HG02884 (cell line): ENCODE data around the gene TKT.

Experiments used
- ATAC-seq: cut with Tn5 transposase; IDR thresholded peaks from one replicate; pipeline ENCODE4 v1.9.1; 2021; ENCODE audit warnings: mild to moderate bottlenecking, moderate library complexity; ENCODE audit not compliant: unreplicated experiment

TKT gene

DNA sequence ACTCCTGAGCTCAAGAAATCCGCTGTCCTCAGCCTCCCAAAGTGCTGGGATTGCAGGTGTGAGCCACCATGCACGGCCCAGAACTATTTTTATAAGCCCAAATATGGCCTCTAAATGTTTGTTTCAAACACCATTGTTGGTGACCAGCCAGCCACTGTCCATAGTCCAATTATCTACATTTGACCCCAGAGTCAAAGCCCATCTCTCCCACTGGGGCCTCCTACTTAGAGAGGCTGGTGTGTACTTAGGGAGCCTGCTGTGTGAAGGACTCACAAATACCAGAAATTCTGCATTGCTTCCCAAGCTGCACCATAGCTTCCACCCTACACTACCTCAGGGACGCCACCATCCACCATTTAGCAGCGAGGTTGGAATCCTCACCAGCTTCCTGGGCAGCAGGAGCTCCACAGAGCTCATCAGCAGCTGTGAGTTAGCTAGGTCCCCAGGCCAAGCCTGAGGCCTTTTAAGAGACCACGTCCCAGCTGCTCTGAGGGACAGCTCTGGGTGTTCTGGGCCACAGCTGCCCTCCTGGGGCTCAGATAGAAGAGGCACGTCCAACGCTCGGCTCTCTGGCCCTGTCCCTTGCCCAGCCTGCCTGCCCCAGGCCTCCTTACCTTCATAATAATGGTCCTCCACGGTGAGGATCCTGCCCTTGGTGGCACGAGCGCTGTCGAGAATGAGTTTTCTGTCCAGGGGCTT, 29.5 kb downstream of the TKT start:
- ATAC-seq, result no peak

GRCh38 chr3:53225651-53226050, 30.2 kb downstream of the TKT start:
- ATAC-seq, result no peak

GRCh38 chr3:53225181-53225580, 30.6 kb downstream of the TKT start:
- ATAC-seq, result no peak

DNA sequence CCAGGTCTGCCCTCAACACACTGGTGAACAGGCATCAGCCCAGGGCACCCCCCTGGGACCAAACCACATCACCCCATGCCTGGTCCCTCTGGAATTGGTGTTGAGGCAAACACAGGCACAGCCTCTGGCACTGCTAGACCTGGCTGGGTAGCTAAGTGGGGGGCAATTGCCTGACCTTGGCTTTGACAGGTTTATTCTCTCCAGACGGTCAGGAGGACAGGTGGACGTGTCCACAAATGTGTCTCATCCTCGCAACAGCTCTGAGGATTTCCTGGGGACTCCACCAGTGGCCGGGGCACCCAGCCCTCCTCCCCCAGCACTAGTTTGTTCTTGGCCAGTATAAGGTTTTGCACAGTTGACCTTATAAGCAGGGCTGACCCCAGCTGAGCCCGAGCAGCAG, 31.3 kb downstream of the TKT start:
- ATAC-seq, result no peak

DNA sequence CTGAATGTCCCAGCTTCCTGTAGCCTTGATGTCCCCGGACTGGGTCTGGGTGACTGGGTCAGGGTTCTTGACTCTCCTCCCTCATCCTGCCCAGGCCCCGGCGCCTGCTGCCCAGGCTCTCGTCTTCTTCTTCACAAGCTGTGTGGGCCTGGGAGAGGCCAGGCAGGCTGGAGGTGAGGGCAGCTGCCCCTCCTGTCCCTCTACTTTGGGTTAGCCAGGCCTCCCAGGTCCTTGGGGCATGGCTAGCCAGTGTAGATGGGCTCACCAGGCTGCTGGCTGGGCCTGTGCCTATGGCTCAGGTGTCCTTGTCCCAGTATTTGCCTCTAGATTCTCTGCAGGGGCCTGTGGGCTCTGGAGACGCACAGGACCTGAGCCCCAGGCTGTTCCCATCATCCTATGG, 31.8 kb downstream of the TKT start:
- no peak for ATAC-seq

DNA sequence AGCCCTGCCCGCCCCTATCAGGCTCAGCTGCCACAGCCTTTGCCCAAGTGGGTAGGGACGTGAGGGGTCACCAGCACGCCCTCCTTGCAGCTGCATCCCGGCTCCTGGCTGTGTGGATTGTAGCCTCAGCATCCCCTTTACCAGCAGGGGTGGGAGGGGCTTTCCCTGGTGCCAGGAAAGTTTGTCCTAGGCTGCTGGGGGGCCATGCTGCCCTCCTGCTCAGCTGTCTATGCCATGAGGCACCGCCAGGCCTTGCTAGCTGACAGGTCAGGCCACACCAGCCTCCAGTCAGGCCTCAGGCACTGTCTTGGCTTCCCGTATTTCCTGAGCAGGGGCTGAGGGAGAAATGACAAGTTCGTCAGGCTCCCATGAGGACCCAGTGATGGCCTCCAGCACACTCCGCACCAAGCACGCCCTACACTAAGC, 32.3 kb downstream of the TKT start:
- no peak for ATAC-seq

DNA sequence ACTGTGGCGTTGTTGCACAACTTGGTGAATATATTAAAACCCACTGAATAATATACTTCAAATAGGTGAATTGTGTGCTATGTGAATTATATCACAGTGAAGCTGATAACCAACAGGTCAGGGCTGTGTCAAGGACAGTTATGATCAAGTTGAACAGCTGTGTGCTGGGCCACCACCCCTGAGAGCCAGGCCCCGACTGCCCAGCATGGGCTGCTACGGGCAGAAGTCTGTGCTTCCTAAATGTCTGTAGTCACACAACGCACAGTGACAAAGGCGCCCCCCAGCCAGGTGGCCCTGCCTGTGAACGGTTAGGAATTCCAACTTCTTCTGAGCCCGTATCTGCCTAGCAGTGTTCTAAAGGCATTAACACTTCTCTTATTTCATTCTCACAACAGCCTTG, 32.8 kb downstream of the TKT start:
- ATAC-seq, result no peak

- ATAC-seq, result no peak
These were observed 33.5 kb downstream of the TKT start for GRCh38 chr3:53222183-53222901.

DNA sequence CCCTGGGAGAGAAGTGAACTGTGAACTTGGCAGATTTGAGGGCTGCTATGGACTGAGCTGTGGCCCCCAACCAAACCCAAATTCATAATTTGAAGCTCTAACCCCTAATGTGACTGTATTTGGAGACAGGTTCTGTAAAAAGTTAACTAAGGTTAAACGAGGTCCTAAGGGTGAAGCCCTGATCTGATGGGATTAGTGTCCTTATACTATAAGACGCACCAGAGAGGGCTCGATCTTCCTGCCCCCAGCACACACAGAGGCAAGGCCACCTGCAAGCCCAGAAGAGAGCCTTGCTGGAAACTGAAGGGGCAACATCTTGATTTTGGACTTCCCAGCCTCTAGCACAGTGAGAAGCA, 34.0 kb downstream of the TKT start:
- no peak for ATAC-seq

- no peak for ATAC-seq
These were observed 34.5 kb downstream of the TKT start for GRCh38 chr3:53221345-53221744.

- peak; percentile 83 for ATAC-seq
These were observed 35.8 kb downstream of the TKT start for GRCh38 chr3:53219895-53220483.

GRCh38 chr3:53218131-53218530, 37.7 kb downstream of the TKT start:
- no peak for ATAC-seq

DNA sequence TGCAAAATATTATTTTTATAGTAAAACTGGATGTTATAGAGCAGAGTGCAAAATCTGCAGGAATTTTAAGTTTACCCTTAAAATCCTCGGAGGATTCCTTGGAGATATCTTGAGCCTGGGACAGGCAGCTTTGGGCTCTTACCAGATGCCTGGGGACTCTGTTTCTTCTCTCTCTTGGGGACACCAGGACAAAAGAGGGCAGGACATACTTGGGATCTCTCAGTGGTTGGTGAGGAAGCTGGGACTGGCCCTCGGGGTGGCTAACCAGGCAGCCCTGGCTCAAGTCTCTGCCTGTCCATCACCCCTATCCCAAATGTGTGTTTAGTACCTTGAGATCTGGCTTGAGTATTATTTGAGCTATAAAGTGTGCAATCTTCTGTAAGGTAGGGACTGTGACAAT, 38.6 kb downstream of the TKT start:
- ATAC-seq, result no peak

GRCh38 chr3:53216723-53217122, 39.1 kb downstream of the TKT start:
- no peak for ATAC-seq

DNA sequence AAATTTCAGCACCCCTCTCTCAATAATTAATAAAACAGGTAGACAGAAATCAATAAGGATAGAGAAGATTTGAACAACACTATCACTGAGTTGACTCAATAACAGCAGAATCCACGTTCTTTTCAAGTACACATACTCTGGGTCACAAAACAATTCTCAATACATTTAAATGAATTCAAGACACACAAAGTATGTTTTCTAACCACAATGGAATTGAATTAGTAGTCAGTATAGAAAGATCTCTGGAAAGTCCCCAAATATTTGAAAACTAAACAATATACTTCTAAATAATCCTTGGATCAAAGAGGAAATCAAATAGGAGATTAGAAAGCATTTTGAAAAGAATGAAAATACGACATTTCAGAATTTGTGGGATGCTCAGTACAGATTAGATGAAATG, 40.0 kb downstream of the TKT start:
- no peak for ATAC-seq

DNA sequence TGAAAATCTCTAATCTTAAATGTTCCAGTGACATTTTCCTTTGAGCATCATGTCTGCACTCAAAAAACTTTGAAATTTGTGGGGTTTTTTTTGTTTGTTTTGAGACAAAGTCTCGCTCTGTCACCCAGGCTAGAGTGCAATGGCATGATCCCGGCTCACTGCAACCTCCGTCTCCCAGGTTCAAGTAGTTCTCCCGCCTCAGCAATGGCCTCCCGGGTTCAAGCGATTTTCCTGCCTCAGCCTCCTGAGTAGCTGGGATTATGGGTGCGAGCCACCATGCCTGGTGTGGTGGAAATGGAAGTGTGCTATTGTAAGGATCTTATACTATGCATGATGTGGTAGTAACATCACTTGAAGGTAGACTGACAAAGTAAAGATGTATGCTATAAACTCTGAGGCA, 42.5 kb downstream of the TKT start:
- ATAC-seq, result no peak

DNA sequence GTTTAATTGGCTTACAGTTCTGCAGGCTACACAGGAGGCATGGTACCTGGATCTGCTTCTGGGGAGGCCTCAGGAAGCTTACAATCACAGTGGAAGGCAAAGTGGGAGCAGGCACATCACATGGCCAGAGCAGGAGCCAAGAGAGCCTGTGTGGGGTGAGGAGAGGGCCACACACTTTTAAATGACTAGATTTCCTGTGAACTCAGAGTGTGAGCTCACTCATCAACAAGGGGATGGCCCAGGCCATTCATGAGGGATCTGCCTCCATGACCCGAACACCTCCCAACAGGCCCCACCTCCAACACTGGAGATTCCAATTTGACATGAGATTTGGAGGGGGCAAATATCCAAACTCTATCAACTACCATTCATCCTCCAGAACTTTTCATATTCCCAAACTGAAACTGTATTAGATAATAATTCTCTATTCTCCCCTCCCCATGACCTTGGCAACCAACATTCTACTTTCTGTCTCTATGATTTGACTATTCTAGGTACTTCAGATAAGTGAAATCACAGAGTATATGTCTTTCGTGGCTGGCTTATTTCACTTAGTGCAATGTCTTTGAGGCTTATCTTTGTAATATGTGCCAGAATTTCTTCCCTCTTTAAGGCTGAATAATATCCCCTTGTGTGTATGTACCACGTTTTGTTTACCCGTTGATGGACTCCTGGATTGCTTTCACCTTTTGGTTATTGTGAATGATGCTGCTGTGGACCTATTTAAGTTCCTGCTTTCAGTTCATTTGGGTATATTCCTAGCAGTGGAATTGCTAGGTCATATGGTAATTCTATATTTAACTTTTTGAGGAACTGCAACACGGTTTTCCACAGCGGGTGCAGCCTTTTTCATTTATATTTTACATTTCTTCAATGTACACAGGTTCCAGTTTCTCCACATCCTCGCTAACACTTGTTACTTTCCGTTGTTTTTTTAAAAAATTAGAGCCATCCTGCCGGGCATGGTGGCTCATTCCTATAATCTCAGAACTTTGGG, 43.8 kb downstream of the TKT start:
- ATAC-seq, result no peak

- ATAC-seq, result no peak
These were observed 53.3 kb downstream of the TKT start for GRCh38 chr3:53202331-53203015.

DNA sequence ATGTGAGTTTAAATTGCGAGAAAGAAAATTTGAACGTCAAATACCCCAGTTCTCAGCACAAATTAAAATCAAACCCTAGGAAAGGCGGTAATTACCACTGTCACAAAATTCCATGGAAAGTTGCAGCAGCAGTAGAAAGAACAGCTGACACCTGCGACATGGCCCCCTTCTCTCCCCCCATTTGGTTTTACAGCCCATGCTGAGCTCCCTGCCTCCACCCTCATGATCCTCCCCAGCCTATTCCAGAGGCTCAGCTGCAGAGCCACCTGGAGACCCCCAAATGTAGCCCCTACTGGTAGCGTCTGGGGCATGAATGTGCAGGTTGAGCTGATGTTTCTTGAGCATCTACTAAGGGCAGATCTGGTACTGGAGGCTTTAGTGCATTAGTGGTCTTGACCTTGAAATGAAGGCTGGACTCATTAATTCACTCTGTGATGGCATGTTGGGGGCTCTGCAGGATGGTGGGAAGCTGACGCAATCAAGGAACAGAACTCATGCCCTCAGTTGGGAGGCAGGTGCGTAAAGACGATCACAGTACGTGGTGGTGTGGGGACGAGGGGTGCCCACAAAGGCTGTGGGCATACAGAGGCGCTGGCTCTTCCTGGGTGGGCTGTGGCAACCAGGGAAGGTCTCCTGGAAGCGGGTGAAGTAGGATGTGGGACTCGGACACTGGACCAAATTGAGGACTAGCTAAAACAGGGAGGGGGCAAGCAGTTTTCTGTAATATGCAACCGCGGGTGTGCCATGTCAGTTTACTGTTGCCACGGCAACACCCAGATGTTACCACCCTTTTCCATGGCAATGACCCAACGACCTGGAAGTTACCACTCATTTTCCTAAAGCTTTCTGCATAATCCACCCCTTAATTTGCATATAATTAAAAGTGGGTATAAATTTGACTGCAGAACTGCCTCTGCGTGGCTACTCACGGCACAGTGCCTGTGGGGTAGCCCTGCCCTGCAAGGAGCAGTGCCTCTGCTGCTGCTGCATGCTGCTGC, 55.0 kb downstream of the TKT start:
- ATAC-seq, result no peak
